SU-DHL-6 (cell line): ENCODE measurements around the gene PDK4.

Source experiments
- CTCF ChIP-seq: fragments of 200-600 bp; sonication (generic); IDR thresholded peaks from one replicate; pipeline ENCODE4 v1.5.1; 2017; ENCODE audit warnings: antibody characterized with exemption, mild to moderate bottlenecking, low read length, moderate library complexity; ENCODE audit not compliant: insufficient read depth, poor library complexity, severe bottlenecking
- EZH2phosphoT487 ChIP-seq: fragments of 200-600 bp; sonication (generic), shearing (Covaris generic); conservative IDR thresholded peaks from 2 replicates; pipeline ENCODE4 v1.6.1; 2018; ENCODE audit warnings: mild to moderate bottlenecking, antibody characterized with exemption, low read length, moderate library complexity, mixed read lengths

GRCh38 chr7:95593343-95593742, 3.0 kb downstream of the PDK4 start:
- TF ChIP-seq CTCF = no peak
- TF ChIP-seq EZH2phosphoT487 = no peak
